NOMO-1 (cell line): ENCODE measurements around the gene WASHC3.
"Not testable (repeated sequence)": the region's sequence is repeated elsewhere in the genome, so short reads cannot be mapped to it uniquely, and the experiment has no call there.

Source experiments
- DNase-seq, 2 experiments: peaks; one replicate each; lab custom pipeline; 2025; ENCODE audit not compliant: unreplicated experiment in 2 of 2; lab: John Stamatoyannopoulos, UW

Gene WASHC3

DNA sequence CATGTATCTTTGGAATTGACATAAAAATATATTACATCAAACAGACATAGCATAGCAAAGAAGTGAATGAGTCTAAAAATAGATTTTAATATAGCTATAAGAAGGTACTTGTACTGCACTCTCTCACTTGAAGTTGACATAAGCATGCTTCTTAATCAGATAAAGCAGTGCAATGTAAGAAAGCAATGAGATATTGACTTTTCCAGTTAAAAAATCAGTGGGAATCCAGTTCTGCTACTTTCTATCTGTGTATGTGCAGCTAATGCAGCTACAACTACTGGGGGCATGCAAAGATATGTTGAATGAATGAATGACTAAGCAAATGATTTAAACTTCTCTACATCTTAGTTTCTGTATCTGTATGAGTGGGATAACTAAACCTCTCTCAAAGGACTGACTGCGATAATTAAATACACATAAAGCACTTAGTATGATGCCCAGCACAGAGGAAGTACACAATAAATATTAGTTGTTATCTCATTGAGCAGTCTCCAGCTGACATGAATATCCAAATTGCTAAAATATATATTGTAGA, 10.3 kb downstream of the WASHC3 start:
- no peak for DNase-seq

DNA sequence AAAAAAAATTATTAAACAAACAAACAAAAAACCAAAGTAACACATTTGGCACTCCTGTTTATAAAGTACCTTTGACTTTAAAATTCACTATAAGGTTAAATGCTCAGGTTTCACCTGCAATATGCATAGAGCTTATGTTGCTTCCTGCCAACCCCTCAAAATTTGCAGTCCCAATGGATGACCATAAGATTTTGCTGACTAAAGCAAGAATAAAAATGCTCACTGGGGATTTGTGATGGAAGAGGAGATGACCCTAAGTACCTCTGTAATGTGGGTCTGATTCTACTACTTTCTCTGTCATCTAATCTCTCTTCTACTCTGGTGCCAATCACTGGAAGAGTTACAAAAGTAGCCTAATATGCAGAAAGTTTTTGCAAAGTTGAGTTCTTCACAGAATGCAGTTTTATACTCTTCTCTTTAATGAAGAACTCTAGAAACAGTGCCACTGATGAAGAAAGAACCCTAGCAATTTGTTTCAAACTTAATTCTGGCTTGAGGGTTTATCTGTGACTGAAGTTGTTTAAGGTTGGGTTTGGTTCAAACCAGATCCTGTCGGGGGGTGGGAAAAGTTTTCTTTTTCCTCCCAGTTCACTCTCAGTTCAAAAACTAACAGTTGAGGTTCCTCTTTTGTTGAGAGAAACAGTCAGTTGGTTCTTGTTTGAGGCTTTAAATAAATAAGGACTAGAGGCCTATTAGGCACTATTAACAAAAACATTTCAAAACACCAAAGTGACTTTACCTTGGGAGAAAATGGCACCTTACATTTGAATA, 10.9 kb downstream of the WASHC3 start:
- peak; percentile 3 to 24 for DNase-seq

DNA sequence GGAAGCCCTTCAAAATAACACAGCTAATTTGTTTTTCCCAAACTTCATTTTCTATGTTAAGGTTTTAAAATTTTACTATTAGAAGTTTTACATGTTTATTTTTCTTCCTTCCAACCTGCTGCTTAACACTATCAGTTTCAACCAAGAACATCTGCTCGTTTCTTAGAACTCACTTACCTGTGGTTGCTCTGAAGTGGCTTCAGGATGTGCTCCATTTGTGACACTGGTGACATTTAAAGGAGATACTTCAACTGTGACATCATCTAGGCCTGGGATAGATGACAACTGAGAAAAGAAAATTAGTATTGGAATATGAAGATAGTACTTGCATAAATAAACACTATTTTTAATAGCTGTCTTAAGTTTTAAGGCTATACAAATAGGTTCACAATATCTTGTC, 17.9 kb downstream of the WASHC3 start:
- no peak for DNase-seq

DNA sequence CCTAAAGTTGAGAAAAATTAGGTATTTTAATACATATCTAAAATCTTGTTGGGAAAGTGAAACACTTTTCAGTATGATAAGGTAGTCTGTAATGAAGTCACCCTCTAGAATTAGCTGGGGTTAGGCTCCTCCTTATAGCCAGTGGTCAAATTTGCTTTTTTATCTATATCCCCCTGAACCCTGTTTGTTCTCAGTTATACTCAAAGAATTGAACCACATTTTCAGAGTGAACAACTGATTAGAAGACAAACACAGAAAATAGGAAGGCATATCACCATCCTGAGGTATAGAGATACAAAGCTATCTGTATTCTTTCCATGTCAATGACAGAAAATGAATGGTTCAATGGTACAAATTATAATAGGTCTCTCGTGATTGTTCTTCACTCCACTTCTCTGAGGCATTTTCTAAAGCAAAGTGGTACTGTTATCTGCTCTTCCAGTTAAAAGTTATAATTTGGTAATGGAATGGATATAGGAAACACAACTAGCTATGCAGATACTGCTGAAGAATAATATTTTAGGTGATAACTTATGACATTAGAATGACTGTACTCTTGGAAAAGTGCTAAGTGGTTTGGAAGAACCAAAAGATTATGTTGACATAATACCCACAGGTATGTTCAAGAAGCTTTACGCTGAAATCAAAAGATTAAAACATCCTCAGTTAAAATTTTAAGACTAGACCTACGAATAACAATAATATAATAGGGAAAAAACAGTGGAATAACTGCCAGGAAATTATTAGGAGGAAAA, 27.6 kb downstream of the WASHC3 start:
- DNase-seq: no peak

DNA sequence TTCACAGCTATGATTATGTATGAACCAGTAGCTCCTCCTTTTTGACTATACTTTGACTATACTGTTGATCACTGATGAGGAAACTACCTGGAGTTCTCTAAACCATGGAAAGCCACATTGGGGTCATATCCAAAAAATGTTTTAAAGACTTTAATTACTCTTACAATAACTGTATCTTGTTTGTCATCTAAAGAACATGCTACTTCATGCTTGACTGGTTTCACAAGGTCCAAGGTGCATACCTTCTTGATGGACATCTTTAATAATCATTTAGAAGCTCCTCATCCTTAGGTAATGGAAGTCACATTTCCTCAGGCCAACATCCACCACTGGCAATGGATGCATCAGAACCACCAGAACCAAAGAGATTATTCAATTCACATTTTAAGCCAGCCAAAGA, 29.9 kb downstream of the WASHC3 start:
- no peak for DNase-seq

DNA sequence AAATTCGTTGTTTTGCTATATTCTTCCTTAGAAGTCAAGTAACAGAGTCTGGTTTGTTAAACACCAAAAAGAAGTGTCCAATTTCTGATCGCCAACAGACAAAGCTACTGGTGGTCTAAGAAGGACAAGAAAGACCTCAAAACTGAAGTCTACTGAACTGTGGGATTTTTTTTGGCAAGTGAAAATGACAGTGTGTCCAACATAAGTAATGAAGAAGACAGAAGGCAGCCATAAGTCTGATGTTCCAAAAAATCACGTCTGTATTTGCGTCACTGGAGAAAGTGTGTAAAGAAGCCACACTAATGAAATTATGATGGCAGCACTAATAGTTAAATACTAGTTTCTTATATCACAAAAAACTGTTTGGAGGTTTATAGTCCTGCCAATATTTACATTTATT, 32.6 kb downstream of the WASHC3 start:
- no peak for DNase-seq

DNA sequence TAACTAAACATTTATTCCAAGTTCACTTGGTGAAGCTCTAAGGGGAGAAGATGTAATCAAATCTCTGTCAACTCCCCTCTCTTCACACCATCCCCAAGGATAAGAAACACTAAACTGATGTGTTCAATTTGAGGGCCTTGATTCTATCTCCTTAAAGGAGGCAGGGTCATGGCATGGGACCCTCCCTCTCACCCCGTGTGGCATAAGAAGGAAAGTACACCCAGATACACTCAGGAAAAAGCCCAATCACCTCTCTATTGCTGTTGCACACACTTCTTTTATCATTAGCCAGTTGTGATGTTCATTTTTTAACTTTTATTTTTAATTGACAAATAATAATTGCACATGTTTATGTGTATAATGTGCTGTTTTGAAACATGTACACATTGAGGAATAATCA, 35.1 kb downstream of the WASHC3 start:
- no peak for DNase-seq

DNA sequence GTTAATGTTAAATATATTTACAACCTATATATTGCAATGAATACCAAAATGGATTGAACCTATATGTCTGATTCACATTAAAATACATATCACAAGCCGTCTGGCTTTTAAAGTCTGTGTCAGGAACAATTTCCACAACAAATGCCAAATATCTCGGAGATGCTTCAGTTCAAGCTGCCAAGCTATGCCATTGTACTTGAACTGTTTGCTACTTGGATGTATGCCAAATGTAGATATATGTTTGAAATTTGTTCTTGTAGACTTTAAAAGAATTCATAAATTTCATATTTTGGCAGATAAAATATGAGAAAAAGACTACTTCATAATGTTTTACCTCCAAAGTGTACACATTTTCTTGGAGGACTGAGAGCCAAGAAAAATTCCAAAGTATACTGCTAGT, 37.0 kb downstream of the WASHC3 start:
- DNase-seq: no peak

DNA sequence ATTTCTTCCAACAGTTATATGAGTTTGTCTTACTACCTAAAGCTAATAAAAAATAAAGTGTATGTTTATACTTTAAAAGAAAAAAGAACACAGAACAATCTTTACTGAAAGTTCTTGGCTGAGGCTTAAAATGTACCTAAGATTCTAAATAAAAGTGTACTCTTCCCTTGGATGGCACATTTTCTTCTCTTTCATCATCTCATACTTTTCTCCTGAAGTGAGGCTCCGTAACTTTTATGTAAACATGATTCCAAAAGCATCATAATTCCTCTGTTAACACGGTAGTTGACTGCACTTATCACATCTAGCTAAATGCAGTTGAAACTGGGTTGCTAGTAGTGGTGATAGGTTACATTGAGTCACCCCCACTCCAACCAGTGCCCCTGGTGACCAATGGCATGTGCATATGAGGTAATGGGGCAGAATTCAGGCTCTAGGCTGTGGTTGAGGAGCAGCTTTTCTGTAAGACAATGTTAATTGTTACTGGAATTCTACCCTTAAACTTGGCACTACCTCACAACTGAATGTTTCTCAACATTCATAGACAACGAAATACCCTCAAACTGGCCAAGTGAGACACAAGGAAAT, 38.4 kb downstream of the WASHC3 start:
- DNase-seq: no peak

DNA sequence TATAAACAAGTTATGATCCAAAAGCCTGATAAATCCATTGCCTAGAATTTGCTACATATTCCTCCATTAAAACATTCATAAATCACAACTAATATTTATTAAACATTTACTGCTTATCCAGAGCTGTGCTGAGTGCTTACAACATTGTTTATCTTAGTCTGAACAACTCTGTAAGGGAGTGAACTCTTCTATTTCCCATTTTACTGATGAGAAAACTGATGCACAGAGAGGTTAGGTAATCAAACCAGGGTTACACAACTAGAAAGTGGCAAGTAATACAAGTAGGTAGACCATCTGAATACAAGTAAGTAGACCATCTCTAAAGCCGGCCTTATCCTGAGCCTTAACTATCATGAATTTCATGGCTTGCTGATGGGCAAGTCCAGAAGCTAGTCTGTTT, 39.5 kb downstream of the WASHC3 start:
- DNase-seq: no peak

DNA sequence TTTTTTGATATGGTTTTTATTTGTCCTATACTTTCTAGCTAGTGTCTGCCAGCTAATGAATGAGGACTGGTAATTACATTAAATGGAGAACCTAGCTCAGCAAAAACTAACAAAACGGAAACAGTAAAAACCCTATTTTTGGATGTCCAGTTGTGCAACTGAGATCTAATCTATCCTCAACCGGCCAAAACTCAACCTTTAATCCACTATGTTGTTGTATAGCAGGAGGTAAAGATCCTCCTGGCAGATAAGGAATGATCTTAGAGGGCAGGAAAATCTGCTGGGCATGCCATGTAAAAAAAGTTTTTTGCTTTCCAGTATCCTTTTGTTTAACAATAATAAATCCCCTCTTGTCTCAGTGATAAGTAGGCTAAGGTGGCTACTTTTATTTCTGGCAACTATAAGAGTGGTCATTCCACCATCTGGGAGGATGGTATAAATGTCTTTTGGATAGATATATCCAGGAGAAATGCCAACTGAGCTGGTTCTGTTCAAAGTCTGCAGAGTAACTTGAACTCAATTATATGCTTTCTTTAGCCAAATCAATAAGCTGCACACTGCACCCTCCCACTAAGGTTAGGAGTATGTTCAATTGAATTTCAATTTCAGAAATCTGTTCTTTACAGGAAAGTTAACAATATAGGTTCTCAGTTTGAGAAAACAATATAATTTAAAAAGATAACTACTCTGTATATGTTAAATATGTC, 40.1 kb downstream of the WASHC3 start:
- DNase-seq: peak; percentile 66 to 88

DNA sequence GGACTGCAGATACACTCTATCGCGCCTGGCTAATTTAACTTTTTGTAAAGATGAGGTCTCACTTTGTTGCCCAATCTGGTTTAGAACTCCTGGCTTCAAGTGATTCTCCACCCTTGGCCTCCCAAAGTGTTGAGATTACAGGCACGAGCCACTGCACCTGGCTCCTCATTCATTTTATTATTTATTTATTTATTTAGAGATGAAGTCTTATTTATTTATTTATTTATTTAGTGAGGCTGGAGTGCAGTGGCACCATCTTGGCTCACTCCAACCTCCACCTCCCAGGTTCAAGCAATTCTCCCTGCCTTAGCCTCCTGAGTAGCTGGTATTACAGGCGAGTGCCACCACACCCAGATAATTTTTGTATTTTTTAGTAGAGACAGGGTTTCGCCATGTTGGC, 43.2 kb downstream of the WASHC3 start:
- not testable (repeated sequence) for DNase-seq

DNA sequence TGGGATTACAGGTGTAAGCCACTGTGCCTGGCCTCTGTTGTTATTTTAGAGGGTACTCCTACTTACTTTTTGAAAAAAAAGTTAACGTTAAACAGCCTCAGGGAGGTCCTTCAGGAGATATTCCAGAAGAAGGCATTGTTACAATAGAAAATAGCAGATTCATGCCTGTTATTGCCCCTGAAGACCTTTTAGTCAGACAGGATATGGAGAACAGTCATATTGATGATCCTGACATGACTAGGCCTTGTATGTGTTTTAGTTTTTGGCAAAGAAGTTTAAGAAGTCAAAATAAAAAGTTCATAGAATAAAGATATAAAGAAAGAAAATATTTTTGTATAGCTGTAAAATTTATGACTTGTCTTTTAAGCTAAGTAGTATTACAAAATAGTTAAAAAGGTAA, 45.3 kb downstream of the WASHC3 start:
- no peak for DNase-seq

DNA sequence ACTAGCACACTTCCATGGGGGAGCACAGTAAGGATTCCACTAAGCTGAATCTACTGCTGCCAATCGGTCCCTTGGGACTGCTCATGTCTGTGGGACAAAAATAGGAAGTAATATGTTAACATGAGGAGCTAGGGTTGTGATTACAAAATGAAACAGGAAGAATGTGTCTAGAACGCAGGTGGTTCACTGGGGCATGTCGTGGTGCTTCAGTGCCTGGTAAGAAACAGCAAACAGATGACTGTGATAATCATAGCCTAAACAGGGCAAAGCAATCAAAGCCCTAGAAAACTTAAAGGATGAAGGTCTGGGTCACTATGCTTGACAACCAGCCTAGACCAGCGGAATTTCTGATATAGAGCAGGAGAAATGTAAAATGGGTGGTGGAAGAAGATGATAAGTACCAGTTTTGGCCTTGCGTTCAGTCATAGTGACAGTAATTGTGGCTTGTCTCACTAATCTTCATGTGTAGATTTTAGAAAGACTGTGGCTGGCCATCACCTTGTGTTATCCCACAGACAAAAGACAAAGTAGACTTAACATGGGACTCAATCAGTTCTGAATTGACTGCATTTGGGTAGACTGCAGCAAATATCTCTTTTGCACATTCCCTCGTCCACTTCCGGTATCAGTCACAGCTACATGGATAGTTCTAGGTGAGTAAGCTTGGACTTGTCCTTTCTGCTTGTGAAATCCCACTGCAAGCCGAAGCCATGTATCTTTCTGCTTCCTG, 51.4 kb downstream of the WASHC3 start:
- peak; percentile 60 to 74 for DNase-seq

DNA sequence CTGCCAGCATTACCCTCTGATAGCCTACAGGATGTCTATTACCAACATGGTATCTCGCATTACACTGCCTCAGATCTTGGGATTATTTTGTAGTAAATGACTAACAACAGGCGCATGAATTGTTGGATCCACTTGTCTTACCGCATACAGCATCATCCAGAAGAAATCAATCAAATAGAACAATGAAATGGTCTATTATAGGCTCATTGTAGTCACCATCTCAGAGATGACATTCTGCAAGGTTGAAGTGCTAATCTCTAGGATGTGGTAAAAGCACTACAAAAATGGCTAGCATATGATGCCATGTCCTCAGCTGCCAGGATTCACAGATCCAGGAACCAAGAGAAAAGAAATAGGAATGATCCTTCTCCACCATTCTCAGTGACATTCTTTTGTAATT, 52.0 kb downstream of the WASHC3 start:
- no peak for DNase-seq

DNA sequence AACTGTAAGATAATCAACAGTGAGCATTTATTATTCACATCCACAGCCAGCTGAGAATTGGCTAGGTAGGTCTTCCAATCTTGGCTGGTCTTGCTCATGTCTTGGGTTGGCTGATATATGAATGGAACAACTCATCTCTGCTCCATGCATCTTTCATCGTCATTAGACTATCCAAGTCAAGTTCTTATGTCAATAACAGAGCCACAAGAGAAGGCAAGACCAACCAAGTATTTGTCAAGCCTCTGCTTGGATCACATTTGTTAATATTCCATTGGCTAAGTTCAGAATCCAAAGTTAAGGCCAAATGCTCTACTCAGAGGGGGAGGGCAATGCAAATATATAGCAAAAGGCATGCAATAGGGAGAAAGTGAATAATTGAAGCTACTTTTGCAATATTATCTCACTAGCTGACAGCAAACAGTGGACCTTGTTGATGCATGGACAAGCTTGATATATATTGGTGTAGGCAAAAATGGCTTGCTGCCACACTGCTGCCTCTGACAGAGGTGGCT, 53.1 kb downstream of the WASHC3 start:
- no peak for DNase-seq

DNA sequence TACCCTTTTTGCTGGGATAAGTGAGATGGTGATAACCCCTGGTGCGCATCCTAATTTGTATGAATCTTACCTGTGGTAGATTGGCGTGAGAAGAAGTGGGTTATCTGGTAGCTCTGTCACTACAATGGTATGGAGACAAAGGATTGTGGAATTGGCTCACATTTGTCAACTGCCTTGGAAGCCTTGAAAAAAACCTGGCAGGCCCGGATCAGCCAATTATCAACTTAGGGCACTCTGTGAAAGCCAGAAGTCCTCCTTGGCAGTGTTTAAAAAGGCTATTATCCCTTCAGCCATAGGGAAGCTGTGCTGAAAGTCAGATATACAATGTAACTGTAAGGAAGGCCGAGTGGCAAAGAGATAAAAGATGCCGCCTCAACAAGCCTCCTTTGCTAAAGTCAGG, 56.5 kb downstream of the WASHC3 start:
- DNase-seq: no peak

DNA sequence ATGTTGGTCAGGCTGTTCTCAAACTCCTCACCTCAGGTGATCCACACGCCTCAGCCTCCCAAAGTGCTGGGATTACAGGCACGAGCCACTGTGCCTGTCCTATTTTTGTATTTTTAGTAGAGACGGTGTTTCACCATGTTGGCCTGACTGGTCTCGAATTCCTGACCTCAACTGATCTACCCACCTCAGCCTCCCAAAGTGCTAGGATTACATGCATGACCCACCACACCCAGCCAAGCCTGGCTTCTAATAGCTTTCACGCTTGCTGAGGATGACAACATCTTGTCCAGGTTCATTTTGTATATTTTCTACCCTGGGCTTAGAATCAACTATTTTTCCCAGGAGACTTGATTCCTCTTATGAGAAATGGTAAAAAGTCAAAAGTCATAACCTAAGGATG, 64.7 kb downstream of the WASHC3 start:
- DNase-seq: no peak

DNA sequence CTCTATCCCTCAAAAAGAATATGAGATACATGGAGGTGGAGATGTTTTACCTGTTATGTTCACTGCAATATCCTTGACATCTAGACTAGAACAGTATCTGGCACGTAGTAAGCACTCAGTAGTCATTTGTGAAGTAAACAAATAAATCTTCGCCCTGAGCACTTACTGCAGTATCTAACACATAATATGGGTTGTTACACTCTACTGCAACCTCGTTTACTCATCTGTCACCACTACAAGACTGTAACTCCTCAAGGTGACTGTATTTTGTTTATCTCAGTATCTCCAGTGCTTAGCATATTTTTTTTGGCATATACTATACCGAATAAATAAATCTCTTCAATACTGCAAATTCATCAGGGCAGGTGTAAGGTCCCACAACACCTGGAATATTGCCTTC, 66.1 kb downstream of the WASHC3 start:
- no peak for DNase-seq

DNA sequence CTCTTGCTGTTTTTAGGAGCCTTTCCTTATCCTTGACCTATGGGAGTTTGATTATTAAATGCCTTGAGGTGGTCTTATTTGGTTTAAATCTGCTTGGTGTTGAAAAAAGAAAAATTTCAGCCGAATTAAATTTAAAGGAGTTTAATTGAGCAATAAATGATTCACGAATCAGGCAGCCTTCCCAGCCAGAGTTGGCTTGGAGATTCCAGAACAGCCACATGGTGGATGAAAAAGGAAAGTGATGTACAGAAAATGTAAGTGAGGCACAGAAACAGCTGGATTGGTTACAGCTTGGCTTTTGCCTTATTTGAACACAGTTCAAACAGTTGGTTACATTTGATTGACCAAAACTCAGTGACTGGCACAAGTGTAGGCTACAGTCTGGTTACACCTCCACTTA, 69.7 kb downstream of the WASHC3 start:
- no peak for DNase-seq
